ENCODE measurements around the gene DMD.

GRCh38 chrX:31190221-31190975 lies 2021.0 kb downstream of the DMD start:
- TF ChIP-seq CTCF (IDR thresholded peaks at IDR 0.05; ENCODE audit: borderline replicate concordance, extremely low read depth, low read length, poor library complexity, severe bottlenecking), result no peak
- TF ChIP-seq EZH2 (IDR thresholded peaks at IDR 0.05; ENCODE audit: borderline replicate concordance, low read depth, low read length, severe bottlenecking), result no peak

Measured in DND-41 (cell line).